HEK293 (cell line): Measurements from ENCODE around the gene DNAJC5.

ENCODE experiments used
- CTCF ChIA-PET: fragments of 350-600 bp; formaldehyde crosslinking; extraction: SDS; loops from one replicate; lab custom pipeline; 2021; ENCODE audit warnings: antibody characterized with exemption; lab: Yijun Ruan, JAX
- POLR2A ChIA-PET: fragments of 300-600 bp; formaldehyde crosslinking; extraction: SDS; loops from one replicate; lab custom pipeline; 2020; ENCODE audit warnings: antibody characterized with exemption, inconsistent platforms; lab: Yijun Ruan, JAX
- H3K27ac ChIP-seq: fragments of 200-500 bp; sonication (Bioruptor generic); 2 replicates; pipeline ENCODE4 v1.5.1; 2014; ENCODE audit warnings: low read depth, low read length, control low read depth, inconsistent platforms; ENCODE audit errors: extremely low read depth
- H3K36me3 ChIP-seq, 2 experiments: fragments of 200-500 bp in 1 of 2; sonication (Bioruptor generic) in 1 of 2; 1 replicate in 1 of 2; 2 replicates in 1 of 2; pipeline ENCODE4 v1.5.1; 2014 to 2017; ENCODE audit warnings: inconsistent platforms in 2 of 2, low read length in 2 of 2; ENCODE audit not compliant: control insufficient read depth in 2 of 2, insufficient read depth in 1 of 2
- H3K4me1 ChIP-seq: fragments of 200-500 bp; sonication (Bioruptor generic); 2 replicates; pipeline ENCODE4 v1.5.1; 2014; ENCODE audit warnings: mild to moderate bottlenecking, low read length, inconsistent platforms; ENCODE audit not compliant: control insufficient read depth, insufficient read depth
- H3K4me3 ChIP-seq: 2 replicates; pipeline ENCODE4 v1.5.1; 2011; ENCODE audit warnings: low read depth, mild to moderate bottlenecking, control low read depth, low read length, moderate library complexity
- H3K9me3 ChIP-seq: fragments of 200-500 bp; sonication (Bioruptor generic); 2 replicates; pipeline ENCODE4 v1.5.1; 2014; ENCODE audit warnings: low read depth, low read length, inconsistent platforms; ENCODE audit not compliant: control insufficient read depth, insufficient read depth
- EGR2 ChIP-seq: fragments of 450-650 bp; formaldehyde crosslinking; IDR thresholded peaks from 2 replicates; pipeline ENCODE4 v1.5.1; 2016; ENCODE audit warnings: low read depth, missing biosample characterization, missing genetic modification characterization
- GLI2 ChIP-seq: fragments of 450-650 bp; formaldehyde crosslinking; IDR thresholded peaks from 2 replicates; pipeline ENCODE4; 2017; ENCODE audit warnings: missing biosample characterization, missing genetic modification characterization, low read depth, borderline replicate concordance
- GLIS2 ChIP-seq: fragments of 450-650 bp; formaldehyde crosslinking; IDR thresholded peaks from 2 replicates; pipeline ENCODE4 v1.5.1; 2016; ENCODE audit warnings: missing biosample characterization, missing genetic modification characterization
- KLF16 ChIP-seq: fragments of 450-650 bp; formaldehyde crosslinking; IDR thresholded peaks from 2 replicates; pipeline ENCODE4 v1.5.1; 2017; ENCODE audit warnings: missing biosample characterization, missing genetic modification characterization
- KLF7 ChIP-seq: fragments of 450-650 bp; formaldehyde crosslinking; IDR thresholded peaks from 2 replicates; pipeline ENCODE4 v1.5.1; 2016; ENCODE audit warnings: missing biosample characterization, missing genetic modification characterization, borderline replicate concordance
- SP3 ChIP-seq: fragments of 450-650 bp; formaldehyde crosslinking; IDR thresholded peaks from 2 replicates; pipeline ENCODE4 v1.5.1; 2016; ENCODE audit warnings: missing biosample characterization, missing genetic modification characterization
- YY2 ChIP-seq: fragments of 450-650 bp; formaldehyde crosslinking; IDR thresholded peaks from 2 replicates; pipeline ENCODE4 v1.5.1; 2016; ENCODE audit warnings: missing biosample characterization, missing genetic modification characterization
- ZBTB17 ChIP-seq: fragments of 450-650 bp; formaldehyde crosslinking; IDR thresholded peaks from 2 replicates; pipeline ENCODE4 v1.5.1; 2016; ENCODE audit warnings: missing biosample characterization, missing genetic modification characterization
- ZFHX2 ChIP-seq: fragments of 450-650 bp; formaldehyde crosslinking; conservative IDR thresholded peaks from 2 replicates; pipeline ENCODE4 v1.5.1; 2016; ENCODE audit warnings: missing biosample characterization, missing genetic modification characterization
- ZIC2 ChIP-seq: fragments of 450-650 bp; formaldehyde crosslinking; IDR thresholded peaks from 2 replicates; pipeline ENCODE4 v1.5.1; 2016; ENCODE audit warnings: missing biosample characterization, missing genetic modification characterization
- ZNF10 ChIP-seq: fragments of 450-650 bp; formaldehyde crosslinking; IDR thresholded peaks from 2 replicates; pipeline ENCODE4 v1.5.1; 2017; ENCODE audit warnings: missing biosample characterization, missing genetic modification characterization
- ZNF138 ChIP-seq: fragments of 450-650 bp; formaldehyde crosslinking; IDR thresholded peaks from 2 replicates; pipeline ENCODE4 v1.5.1; 2016; ENCODE audit warnings: missing biosample characterization, missing genetic modification characterization, borderline replicate concordance
- ZNF140 ChIP-seq: fragments of 450-650 bp; formaldehyde crosslinking; IDR thresholded peaks from 2 replicates; pipeline ENCODE4 v1.5.1; 2016; ENCODE audit warnings: missing biosample characterization, missing genetic modification characterization
- ZNF184 ChIP-seq: fragments of 450-650 bp; IDR thresholded peaks from 2 replicates; pipeline ENCODE4 v1.5.1; 2018; ENCODE audit warnings: missing biosample characterization, mild to moderate bottlenecking, missing genetic modification characterization
- ZNF248 ChIP-seq: fragments of 450-650 bp; formaldehyde crosslinking; IDR thresholded peaks from 2 replicates; pipeline ENCODE4 v1.5.1; 2017; ENCODE audit warnings: missing biosample characterization, missing genetic modification characterization
- ZNF335 ChIP-seq: fragments of 450-650 bp; formaldehyde crosslinking; conservative IDR thresholded peaks from 2 replicates; pipeline ENCODE4 v1.5.1; 2016; ENCODE audit warnings: missing biosample characterization, missing genetic modification characterization
- ZNF404 ChIP-seq: fragments of 450-650 bp; formaldehyde crosslinking; IDR thresholded peaks from 2 replicates; pipeline ENCODE4 v1.5.1; 2017; ENCODE audit warnings: missing biosample characterization, missing genetic modification characterization
- ZNF426 ChIP-seq: fragments of 450-650 bp; formaldehyde crosslinking; IDR thresholded peaks from 2 replicates; pipeline ENCODE4 v1.5.1; 2017; ENCODE audit warnings: missing biosample characterization, missing genetic modification characterization, mild to moderate bottlenecking, inconsistent platforms, moderate library complexity
- ZNF561 ChIP-seq: fragments of 450-650 bp; IDR thresholded peaks from 2 replicates; pipeline ENCODE4 v1.5.1; 2018; ENCODE audit warnings: missing biosample characterization, missing genetic modification characterization, borderline replicate concordance
- ZNF707 ChIP-seq: fragments of 450-650 bp; formaldehyde crosslinking; IDR thresholded peaks from 2 replicates; pipeline ENCODE4 v1.5.1; 2016; ENCODE audit warnings: missing biosample characterization, missing genetic modification characterization
- ZNF768 ChIP-seq: fragments of 450-650 bp; formaldehyde crosslinking; IDR thresholded peaks from 2 replicates; pipeline ENCODE4 v1.5.1; 2018; ENCODE audit warnings: missing biosample characterization, mild to moderate bottlenecking, missing genetic modification characterization
- ZNF837 ChIP-seq: fragments of 450-650 bp; formaldehyde crosslinking; IDR thresholded peaks from 2 replicates; pipeline ENCODE4 v1.5.1; 2016; ENCODE audit warnings: missing biosample characterization, missing genetic modification characterization
- TF ChIP-seq, protein P1 (sequence below): fragments of 450-650 bp; formaldehyde crosslinking; IDR thresholded peaks from 2 replicates; pipeline ENCODE4 v1.5.1; 2016; ENCODE audit warnings: missing biosample characterization, missing genetic modification characterization
- TF ChIP-seq, protein P2 (sequence below): fragments of 450-650 bp; formaldehyde crosslinking; conservative IDR thresholded peaks from 2 replicates; pipeline ENCODE4 v1.5.1; 2016; ENCODE audit warnings: low read depth, missing biosample characterization, missing genetic modification characterization

DNAJC5 gene

DNA sequence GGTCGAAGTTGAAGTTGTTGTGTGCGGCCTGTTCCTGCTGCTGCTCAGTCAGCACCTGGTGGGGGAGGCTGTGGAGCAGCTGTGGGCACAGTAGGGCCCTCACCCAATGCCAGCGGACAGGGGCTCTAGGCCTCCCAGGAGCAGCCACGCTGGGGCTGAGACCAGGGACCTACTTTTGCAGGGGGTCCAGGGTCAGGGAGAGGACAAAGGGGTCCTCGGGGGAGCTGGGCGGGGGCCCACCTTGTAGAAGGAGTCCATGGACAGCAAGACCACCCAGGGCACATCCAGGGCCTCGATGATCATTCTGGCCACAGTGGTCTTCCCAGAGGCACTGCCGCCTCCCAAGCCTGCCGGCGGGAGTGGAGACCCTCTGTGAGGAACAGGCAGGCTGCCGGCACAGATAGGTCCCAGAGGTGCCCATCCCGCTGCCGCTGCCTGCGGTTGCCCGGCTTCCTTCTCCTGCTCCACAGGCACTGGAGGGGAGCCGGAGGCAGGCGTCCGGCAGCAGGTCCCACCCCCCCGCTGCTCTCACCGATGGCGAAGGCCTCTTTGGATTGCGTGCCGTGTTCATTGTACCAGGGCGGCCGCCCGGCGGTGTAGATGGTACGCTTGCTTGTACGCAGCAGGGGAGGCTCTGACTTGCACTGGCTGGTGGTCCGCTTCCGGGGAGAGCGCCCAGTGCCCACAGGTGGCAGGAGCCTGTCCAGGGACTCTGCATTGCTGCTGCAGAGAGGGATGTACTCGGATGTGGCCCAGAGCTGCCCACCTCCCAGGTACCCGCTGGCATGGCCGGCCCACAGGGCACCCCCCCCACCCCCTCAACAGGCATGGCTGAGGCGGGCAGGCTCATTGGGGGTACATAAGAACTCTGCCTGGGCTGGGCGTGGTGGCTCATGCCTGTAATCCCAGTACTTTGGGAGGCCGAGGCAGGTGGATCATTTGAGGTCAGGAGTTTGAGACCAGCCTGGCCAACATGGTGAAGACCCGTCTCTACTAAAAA lies 51.3 kb downstream of the DNAJC5 start:
- no peaks in the 10 kb centered on the region for H3K9me3 ChIP-seq
- CTCF ChIA-PET: interaction anchor here (1.4 kb wide), 1 partner anchor 9 kb away, joined by 3 read pairs; no protein-coding TSS in a partner anchor
- POLR2A ChIA-PET: no interaction called here
- no peak overlapping the region for H3K4me3 ChIP-seq
- H3K36me3 ChIP-seq: peaks cover 0 to 44% of the 10 kb centered on the region in 2 experiments; a peak in 1 of 3 replicates
- peaks cover 3% of the 10 kb centered on the region; the same call in 1 of the 2 replicates for H3K4me1 ChIP-seq
- TF ChIP-seq ZNF426 (no peak), ZIC2 (tag by site-specific recombination) (0 out of 2 replicates have a peak, but pooled peaks have one; percentile 23), GLIS2 (tag by site-specific recombination) (peak; percentile 18; the same call in 1 of the 2 replicates)
- H3K27ac ChIP-seq: no peak overlapping the region

DNA sequence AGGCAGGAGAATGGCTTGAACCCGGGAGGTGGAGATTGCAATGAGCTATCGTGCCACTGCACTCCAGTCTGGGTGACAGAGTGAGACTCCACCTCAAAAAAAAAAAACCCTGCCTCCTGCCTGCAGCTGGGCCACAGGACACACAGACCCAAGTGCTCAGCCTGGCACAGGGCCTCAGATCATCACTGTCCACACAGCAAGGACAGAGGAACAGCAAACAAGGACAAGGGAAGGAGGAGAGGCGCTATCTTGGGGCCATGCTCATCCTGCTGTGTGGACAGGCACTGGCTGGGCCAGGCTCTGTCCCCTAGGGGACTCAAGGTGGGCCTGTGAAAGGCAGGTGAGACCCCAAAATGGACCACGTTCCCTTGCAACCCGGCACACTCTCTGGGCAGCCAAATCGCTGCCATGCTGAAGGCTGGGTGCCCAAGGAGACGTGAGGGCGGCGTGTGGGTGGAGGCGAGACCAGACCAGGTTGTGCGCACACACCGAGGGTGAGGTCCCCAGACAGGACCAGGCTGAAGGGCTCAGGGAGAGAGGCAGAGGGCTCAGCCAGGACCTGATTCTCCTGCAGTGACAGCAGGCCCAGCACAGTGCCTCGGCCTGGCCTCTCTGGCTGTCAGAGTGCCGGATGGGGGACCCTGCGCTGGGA lies 52.2 kb downstream of the DNAJC5 start:
- peak; percentile 36; the same call in 1 of the 2 replicates for TF ChIP-seq ZFHX2 (tag by site-specific recombination)
- TF ChIP-seq ZNF248 (tag by site-specific recombination): no peak
- 0 out of 2 replicates have a peak, but pooled peaks have one; percentile 11 for TF ChIP-seq EGR2
- H3K36me3 ChIP-seq: peaks cover 0 to 41% of the 10 kb centered on the region in 2 experiments; a peak in 1 of 3 replicates
- ChIA-PET POLR2A (no interaction called here), CTCF (interaction anchor here (1.4 kb wide), 1 partner anchor 8 kb away, joined by 3 read pairs; no protein-coding TSS in a partner anchor)
- no peak overlapping the region for H3K27ac ChIP-seq
- H3K9me3 ChIP-seq: no peaks in the 10 kb centered on the region
- H3K4me1 ChIP-seq: peaks cover 3% of the 10 kb centered on the region; the same call in 1 of the 2 replicates
- no peak overlapping the region for H3K4me3 ChIP-seq

DNA sequence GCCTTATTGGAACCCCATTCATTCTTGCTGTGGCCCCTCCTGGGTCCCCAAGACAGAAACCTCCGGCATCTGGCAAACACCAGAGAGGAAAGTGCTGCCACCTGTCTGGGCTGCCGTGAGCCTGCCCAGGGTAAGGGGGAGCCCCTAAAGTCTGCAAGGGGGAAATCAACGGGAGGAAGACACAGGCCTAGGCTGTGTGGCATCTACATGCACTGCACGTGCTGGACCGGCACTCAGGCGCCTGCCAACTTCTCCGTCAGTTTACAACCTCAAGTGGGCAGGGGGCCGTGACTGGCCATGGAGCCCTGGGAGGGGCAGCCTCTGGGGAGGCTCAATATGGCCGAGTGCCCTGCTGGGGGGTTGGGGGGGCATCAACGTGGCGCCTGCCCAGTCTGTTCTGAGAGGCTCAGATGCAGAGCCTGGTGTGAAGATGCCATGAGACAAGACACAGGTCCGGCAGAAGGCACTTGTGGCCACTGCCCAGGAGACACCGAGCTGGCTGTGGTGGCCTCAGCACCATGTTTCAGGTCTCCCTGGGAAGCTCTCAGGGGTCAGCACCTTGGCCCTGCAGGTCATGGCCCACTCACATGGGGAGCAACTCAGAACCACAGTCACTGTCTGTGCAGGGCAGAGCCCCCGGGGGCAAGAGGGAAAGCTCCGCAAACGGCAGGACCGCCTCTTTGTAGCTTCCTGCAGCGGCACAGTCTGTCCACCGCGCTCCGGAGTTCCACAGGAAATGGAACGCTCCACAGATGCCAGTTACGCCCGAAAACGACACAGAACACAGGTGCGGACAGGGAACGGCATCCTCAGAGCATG lies 52.9 kb downstream of the DNAJC5 start:
- Histone ChIP-seq H3K36me3 (peaks cover 0 to 41% of the 10 kb centered on the region in 2 experiments; a peak in 1 of 3 replicates), H3K27ac (no peak overlapping the region), H3K9me3 (no peaks in the 10 kb centered on the region), H3K4me3 (no peak overlapping the region), H3K4me1 (peaks cover 3% of the 10 kb centered on the region; the same call in 1 of the 2 replicates)
- CTCF ChIA-PET: interaction anchor here (0.6 to 0.7 kb wide), 2 partner anchors 91 to 197 kb away, joined by 3 to 4 read pairs; no protein-coding TSS in a partner anchor
- POLR2A ChIA-PET: no interaction called here
- TF ChIP-seq YY2 (tag by site-specific recombination) (no peak), SP3 (tag by site-specific recombination) (no peak), ZNF335 (tag by site-specific recombination) (no peak), ZNF707 (tag by site-specific recombination) (no peak), ZNF138 (tag by site-specific recombination) (no peak), ZNF140 (no peak), ZNF768 (tag by site-specific recombination) (no peak), ZNF561 (no peak), KLF16 (tag by site-specific recombination) (no peak), ZNF10 (tag by site-specific recombination) (no peak), ZNF404 (tag by site-specific recombination) (no peak), KLF7 (tag by site-specific recombination) (no peak), ZBTB17 (no peak), GLI2 (tag by site-specific recombination) (no peak), ZNF184 (tag by site-specific recombination) (no peak), ZNF837 (tag by site-specific recombination) (no peak)
- TF ChIP-seq, protein P1, sequence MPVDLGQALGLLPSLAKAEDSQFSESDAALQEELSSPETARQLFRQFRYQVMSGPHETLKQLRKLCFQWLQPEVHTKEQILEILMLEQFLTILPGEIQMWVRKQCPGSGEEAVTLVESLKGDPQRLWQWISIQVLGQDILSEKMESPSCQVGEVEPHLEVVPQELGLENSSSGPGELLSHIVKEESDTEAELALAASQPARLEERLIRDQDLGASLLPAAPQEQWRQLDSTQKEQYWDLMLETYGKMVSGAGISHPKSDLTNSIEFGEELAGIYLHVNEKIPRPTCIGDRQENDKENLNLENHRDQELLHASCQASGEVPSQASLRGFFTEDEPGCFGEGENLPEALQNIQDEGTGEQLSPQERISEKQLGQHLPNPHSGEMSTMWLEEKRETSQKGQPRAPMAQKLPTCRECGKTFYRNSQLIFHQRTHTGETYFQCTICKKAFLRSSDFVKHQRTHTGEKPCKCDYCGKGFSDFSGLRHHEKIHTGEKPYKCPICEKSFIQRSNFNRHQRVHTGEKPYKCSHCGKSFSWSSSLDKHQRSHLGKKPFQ (tag by site-specific recombination): no peak
- TF ChIP-seq, protein P2, sequence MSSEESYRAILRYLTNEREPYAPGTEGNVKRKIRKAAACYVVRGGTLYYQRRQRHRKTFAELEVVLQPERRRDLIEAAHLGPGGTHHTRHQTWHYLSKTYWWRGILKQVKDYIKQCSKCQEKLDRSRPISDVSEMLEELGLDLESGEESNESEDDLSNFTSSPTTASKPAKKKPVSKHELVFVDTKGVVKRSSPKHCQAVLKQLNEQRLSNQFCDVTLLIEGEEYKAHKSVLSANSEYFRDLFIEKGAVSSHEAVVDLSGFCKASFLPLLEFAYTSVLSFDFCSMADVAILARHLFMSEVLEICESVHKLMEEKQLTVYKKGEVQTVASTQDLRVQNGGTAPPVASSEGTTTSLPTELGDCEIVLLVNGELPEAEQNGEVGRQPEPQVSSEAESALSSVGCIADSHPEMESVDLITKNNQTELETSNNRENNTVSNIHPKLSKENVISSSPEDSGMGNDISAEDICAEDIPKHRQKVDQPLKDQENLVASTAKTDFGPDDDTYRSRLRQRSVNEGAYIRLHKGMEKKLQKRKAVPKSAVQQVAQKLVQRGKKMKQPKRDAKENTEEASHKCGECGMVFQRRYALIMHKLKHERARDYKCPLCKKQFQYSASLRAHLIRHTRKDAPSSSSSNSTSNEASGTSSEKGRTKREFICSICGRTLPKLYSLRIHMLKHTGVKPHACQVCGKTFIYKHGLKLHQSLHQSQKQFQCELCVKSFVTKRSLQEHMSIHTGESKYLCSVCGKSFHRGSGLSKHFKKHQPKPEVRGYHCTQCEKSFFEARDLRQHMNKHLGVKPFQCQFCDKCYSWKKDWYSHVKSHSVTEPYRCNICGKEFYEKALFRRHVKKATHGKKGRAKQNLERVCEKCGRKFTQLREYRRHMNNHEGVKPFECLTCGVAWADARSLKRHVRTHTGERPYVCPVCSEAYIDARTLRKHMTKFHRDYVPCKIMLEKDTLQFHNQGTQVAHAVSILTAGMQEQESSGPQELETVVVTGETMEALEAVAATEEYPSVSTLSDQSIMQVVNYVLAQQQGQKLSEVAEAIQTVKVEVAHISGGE: no peak
